Keratinocyte (primary cell): Measurements from ENCODE around the gene FAM117A. TPM values are rescaled to one million over a fixed set of nuclear protein-coding genes. Genes with fewer than 3 reads are reported as not detected.

Source experiments
- DNase-seq: peaks from one replicate; pipeline ENCODE4 v3.0.0-alpha.2; 2011; ENCODE audit warnings: low read depth, missing footprints, low spot score
- FAIRE-seq: peaks from 2 replicates; lab custom pipeline; 2011; peaks lifted over from hg19 to GRCh38; lab: Jason Lieb, UNC
- H2AFZ ChIP-seq: 2 replicates; pipeline ENCODE4 v1.6.0; 2012; ENCODE audit warnings: low read length, control low read depth, inconsistent platforms; ENCODE audit not compliant: control insufficient read depth
- H3K27ac ChIP-seq: 2 replicates; pipeline ENCODE4 v1.5.1; 2011; ENCODE audit warnings: low read length; ENCODE audit not compliant: control insufficient read depth, insufficient read depth
- H3K27me3 ChIP-seq: 3 replicates; pipeline ENCODE4 v1.6.0; 2011; ENCODE audit warnings: low read length; ENCODE audit not compliant: control insufficient read depth, insufficient read depth; ENCODE audit errors: extremely low read depth
- H3K36me3 ChIP-seq, 2 experiments: 2 replicates in 1 of 2; 3 replicates in 1 of 2; pipeline ENCODE4 v1.5.1; 2011; ENCODE audit warnings: low read length in 2 of 2, mild to moderate bottlenecking in 1 of 2; ENCODE audit not compliant: control insufficient read depth in 2 of 2, insufficient read depth in 2 of 2; ENCODE audit errors: extremely low read depth in 1 of 2
- H3K4me1 ChIP-seq: 3 replicates; pipeline ENCODE4 v1.5.1; 2011; ENCODE audit warnings: low read length; ENCODE audit not compliant: control insufficient read depth, insufficient read depth; ENCODE audit errors: extremely low read depth
- H3K4me2 ChIP-seq: 3 replicates; pipeline ENCODE4 v1.6.0; 2011; ENCODE audit warnings: low read depth, low read length; ENCODE audit not compliant: control insufficient read depth, insufficient read depth; ENCODE audit errors: extremely low read depth
- H3K4me3 ChIP-seq, 3 experiments: fragments of 200-600 bp in 1 of 3; sonication (generic) in 1 of 3; 2 replicates in 2 of 3; 3 replicates in 1 of 3; pipeline ENCODE4 v1.5.1; 2011 to 2016; ENCODE audit warnings: low read length in 3 of 3, mild to moderate bottlenecking in 3 of 3, control low read depth in 2 of 3, inconsistent platforms in 1 of 3, low read depth in 1 of 3, mixed read lengths in 1 of 3, mixed run types in 1 of 3, moderate library complexity in 1 of 3; ENCODE audit not compliant: control insufficient read depth in 2 of 3, insufficient read depth in 2 of 3; ENCODE audit errors: extremely low read depth in 1 of 3
- H3K79me2 ChIP-seq: 2 replicates; pipeline ENCODE4 v1.6.0; 2012; ENCODE audit warnings: low read length; ENCODE audit not compliant: control insufficient read depth, insufficient read depth
- H3K9ac ChIP-seq: 3 replicates; pipeline ENCODE4 v1.6.0; 2011; ENCODE audit warnings: low read length; ENCODE audit not compliant: control insufficient read depth, insufficient read depth; ENCODE audit errors: extremely low read depth
- H3K9me1 ChIP-seq: 3 replicates; pipeline ENCODE4 v1.6.0; 2011; ENCODE audit warnings: low read length; ENCODE audit not compliant: control insufficient read depth, insufficient read depth; ENCODE audit errors: extremely low read depth
- H3K9me3 ChIP-seq: 2 replicates; pipeline ENCODE4 v1.5.1; 2012; ENCODE audit warnings: low read depth, low read length; ENCODE audit not compliant: control insufficient read depth
- H4K20me1 ChIP-seq: 3 replicates; pipeline ENCODE4 v1.6.0; 2011; ENCODE audit warnings: low read length; ENCODE audit not compliant: control insufficient read depth, insufficient read depth; ENCODE audit errors: extremely low read depth
- EZH2 ChIP-seq: IDR thresholded peaks from one replicate; pipeline ENCODE4 v1.6.1; 2012; ENCODE audit warnings: inconsistent platforms, mild to moderate bottlenecking, low read length, moderate library complexity
- dilution Hi-C: fragments of 300-500 bp; cut with MboI; formaldehyde crosslinking; loops from one replicate; pipeline ENCODE4 v1.7.0; 2020; ENCODE audit warnings: low sequenced_read_pairs; ENCODE audit not compliant: extremely low pct_ligation_motif_present
- polyA plus RNA-seq, 5 experiments: library from polyadenylated mRNA; depleted of rRNA in 3 of 5; stranded (reverse) in 3 of 5; stranded (forward) in 1 of 5; unstranded in 1 of 5; fragments of >200 nt; gene quantifications; 1 replicate in 1 of 5; 2 replicates in 3 of 5; 3 replicates in 1 of 5; pipeline versions ENCODE4 v1.2.1 to v1.2.3, GENCODE V29; 2011 to 2012; ENCODE audit warnings: missing spikeins in 2 of 5, low read depth in 1 of 5, low replicate concordance in 1 of 5
- TF ChIP-seq, protein P1 (sequence below), 3 experiments: IDR thresholded peaks in 1 of 3; conservative IDR thresholded peaks in 1 of 3; optimal IDR thresholded peaks in 1 of 3; 2 replicates in 2 of 3; 3 replicates in 1 of 3; pipeline versions ENCODE3 to v1.5.1; 2011; ENCODE audit warnings: low read length in 3 of 3, mild to moderate bottlenecking in 3 of 3, moderate library complexity in 2 of 3, control low read depth in 1 of 3, inconsistent platforms in 1 of 3; ENCODE audit not compliant: insufficient read depth in 2 of 3; ENCODE audit errors: extremely low read depth in 1 of 3

Gene FAM117A
- polyA plus RNA-seq, 1 donor (not counting 4 experiments of a cell fraction or from before 2014, with no cell fraction given): 4.7 TPM

DNA sequence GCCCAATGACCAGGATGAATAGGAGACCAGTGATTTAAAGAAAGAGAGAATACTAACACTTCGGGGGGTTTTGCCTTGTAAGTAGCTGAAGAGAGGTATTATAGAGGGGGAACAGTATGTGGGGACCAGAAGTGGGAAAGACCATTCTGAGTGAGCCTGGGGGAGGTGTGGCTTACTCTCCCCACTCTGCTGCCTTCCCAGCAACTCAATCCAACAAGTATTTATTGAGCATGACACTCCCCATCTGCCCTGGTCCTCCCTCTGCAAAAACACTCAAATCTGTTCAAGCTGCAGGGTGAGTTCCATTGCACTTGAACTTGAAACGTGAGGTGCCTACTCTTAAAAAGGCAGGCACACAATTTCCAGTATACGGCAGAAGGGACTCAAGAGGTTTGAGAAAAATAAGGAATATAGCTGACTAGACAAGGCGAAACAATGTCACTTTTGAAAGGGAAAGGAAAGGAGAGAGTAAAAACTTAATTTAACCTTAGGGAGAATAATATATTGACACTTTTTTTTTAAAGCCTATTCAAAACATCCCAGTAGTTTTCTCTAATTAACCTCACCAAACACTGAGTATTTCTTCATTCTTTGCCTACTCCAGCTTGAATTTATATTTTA is 8.2 kb downstream of the FAM117A start:
- no peak for DNase-seq
- no peaks in the 10 kb centered on the region for H3K9me1 ChIP-seq
- no peak overlapping the region for H3K27ac ChIP-seq
- no peak overlapping the region for H3K4me2 ChIP-seq
- H3K9me3 ChIP-seq: no peaks in the 10 kb centered on the region
- no peaks in the 10 kb centered on the region for H3K4me1 ChIP-seq
- no peaks in the 10 kb centered on the region for H3K79me2 ChIP-seq
- dilution Hi-C loops: no loop called here
- H2AFZ ChIP-seq: no peak overlapping the region
- H3K9ac ChIP-seq: no peak overlapping the region
- FAIRE-seq: no peak
- no peaks in the 10 kb centered on the region for H3K36me3 ChIP-seq
- TF ChIP-seq, protein P1, sequence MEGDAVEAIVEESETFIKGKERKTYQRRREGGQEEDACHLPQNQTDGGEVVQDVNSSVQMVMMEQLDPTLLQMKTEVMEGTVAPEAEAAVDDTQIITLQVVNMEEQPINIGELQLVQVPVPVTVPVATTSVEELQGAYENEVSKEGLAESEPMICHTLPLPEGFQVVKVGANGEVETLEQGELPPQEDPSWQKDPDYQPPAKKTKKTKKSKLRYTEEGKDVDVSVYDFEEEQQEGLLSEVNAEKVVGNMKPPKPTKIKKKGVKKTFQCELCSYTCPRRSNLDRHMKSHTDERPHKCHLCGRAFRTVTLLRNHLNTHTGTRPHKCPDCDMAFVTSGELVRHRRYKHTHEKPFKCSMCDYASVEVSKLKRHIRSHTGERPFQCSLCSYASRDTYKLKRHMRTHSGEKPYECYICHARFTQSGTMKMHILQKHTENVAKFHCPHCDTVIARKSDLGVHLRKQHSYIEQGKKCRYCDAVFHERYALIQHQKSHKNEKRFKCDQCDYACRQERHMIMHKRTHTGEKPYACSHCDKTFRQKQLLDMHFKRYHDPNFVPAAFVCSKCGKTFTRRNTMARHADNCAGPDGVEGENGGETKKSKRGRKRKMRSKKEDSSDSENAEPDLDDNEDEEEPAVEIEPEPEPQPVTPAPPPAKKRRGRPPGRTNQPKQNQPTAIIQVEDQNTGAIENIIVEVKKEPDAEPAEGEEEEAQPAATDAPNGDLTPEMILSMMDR (optimal IDR thresholded peaks at IDR 0.05 in 1 of 3, IDR thresholded peaks at IDR 0.05 in 1 of 3, conservative IDR thresholded peaks at IDR 0.05 in 1 of 3; ENCODE audit: extremely low read depth in 1 of 3, insufficient read depth in 2 of 3, low read length in 3 of 3): no peak
- TF ChIP-seq EZH2: no peak
- H3K27me3 ChIP-seq: no peaks in the 10 kb centered on the region
- no peak overlapping the region for H3K4me3 ChIP-seq
- no peaks in the 10 kb centered on the region for H4K20me1 ChIP-seq

DNA sequence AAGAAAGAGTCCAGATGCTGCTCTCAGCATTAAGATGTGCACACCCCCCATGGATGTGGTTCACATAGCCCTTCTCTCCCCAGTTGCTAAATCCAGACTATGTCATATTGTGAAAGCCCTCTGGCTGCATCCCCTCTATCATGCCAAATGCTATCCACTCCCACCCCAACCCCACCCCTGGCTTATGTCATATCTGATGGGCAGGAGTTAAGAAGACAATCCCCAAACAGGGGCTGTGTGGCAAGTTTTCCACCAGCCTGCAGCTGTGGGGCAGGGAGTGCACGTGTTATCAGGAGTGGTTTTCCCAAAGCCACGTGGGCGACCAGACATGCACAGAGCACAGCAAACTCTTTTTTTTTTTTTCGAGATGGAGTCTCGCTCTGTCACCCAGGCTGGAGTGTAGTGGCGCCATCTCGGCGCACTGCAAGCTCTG is 10.0 kb downstream of the FAM117A start:
- FAIRE-seq (no peak), DNase-seq (no peak)
- no peak overlapping the region for H3K4me3 ChIP-seq

DNA sequence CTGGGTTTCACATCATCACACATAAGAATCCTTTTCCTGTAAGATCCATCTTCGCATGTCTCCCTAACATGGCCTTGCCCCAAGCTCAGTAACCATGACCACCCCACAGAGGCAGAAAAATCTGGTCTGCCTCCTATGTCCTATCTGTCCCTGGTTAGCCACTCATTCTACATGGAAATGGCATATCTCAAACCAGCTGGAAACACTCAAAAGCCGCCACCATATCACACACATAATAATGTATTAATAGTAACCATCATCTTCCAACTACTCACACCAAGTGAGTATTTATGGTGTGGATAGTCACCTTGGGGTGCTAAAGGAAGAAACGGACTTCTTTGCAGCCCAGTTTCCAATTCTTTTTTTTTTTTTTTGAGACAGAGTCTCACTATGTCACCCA is 11.4 kb downstream of the FAM117A start:
- Histone ChIP-seq H3K4me2 (no peak overlapping the region), H3K9ac (no peak overlapping the region), H3K9me1 (no peaks in the 10 kb centered on the region), H3K79me2 (no peaks in the 10 kb centered on the region), H3K27ac (no peak overlapping the region), H4K20me1 (no peaks in the 10 kb centered on the region), H3K4me1 (no peaks in the 10 kb centered on the region), H3K27me3 (no peaks in the 10 kb centered on the region), H3K36me3 (no peaks in the 10 kb centered on the region), H2AFZ (no peak overlapping the region), H3K4me3 (no peak overlapping the region), H3K9me3 (no peaks in the 10 kb centered on the region)
- FAIRE-seq (no peak), DNase-seq (no peak)
- dilution Hi-C loops: no loop called here
- no peak for TF ChIP-seq EZH2
- TF ChIP-seq, protein P1 (optimal IDR thresholded peaks at IDR 0.05 in 1 of 3, IDR thresholded peaks at IDR 0.05 in 1 of 3, conservative IDR thresholded peaks at IDR 0.05 in 1 of 3; ENCODE audit: extremely low read depth in 1 of 3, insufficient read depth in 2 of 3, low read length in 3 of 3): no peak

More for the DNA sequence above, 10.0 kb downstream of the FAM117A start:
- no peak overlapping the region for H2AFZ ChIP-seq
- no peaks in the 10 kb centered on the region for H3K27me3 ChIP-seq
- no peaks in the 10 kb centered on the region for H3K9me1 ChIP-seq
- H3K36me3 ChIP-seq: no peaks in the 10 kb centered on the region
- no peak for TF ChIP-seq EZH2
- no peaks in the 10 kb centered on the region for H3K9me3 ChIP-seq
- H4K20me1 ChIP-seq: no peaks in the 10 kb centered on the region
- H3K27ac ChIP-seq: no peak overlapping the region
- no peak overlapping the region for H3K9ac ChIP-seq
- no peaks in the 10 kb centered on the region for H3K79me2 ChIP-seq
- dilution Hi-C loops: no loop called here
- H3K4me1 ChIP-seq: no peaks in the 10 kb centered on the region
- no peak overlapping the region for H3K4me2 ChIP-seq
